Measurements from ENCODE around the gene FOXK1. TPM values are rescaled to one million over a fixed set of nuclear protein-coding genes. Genes with fewer than 3 reads are reported as not detected.
A peak's percentile ranks its signal among the peaks of the same experiment; 100 is the strongest.

FOXK1 gene
- total RNA-seq, 5 donors from 2014 or later (not counting 1 experiment from before 2014, with no cell fraction given) = 63.9 to 79.7 (median 74.2) TPM

GRCh38 chr7:4734587-4735345, 52.7 kb downstream of the FOXK1 start:
- Histone ChIP-seq H3K4me1 (ENCODE audit: control insufficient read depth in 1 of 2, extremely low read depth in 1 of 2, insufficient read depth in 2 of 2, low read length in 2 of 2) (peaks cover 33 to 74% of the 10 kb centered on the region in 2 experiments), H3K36me3 (ENCODE audit: control insufficient read depth in 2 of 2, extremely low read depth in 1 of 2, insufficient read depth in 1 of 2, low read length in 1 of 2) (peaks cover 0 to 18% of the 10 kb centered on the region in 2 donors)
- no peak for DNase-seq

GRCh38 chr7:4737300-4737699, 55.2 kb downstream of the FOXK1 start:
- Mint-ChIP-seq H3K4me1 (peaks cover 68% of the 10 kb centered on the region in 3 donors), H3K27me3 (no peaks in the 10 kb centered on the region), H3K9me3 (no peaks in the 10 kb centered on the region), H3K27ac (peak overlapping the region; percentile 33 to 52), H3K36me3 (peaks cover 23% of the 10 kb centered on the region), H3K4me3 (no peak overlapping the region)
- H3K27ac ChIP-seq (ENCODE audit: low read length) = no peak overlapping the region
- H3K9me3 ChIP-seq = no peaks in the 10 kb centered on the region
- 82% methylated on average over 7 of the region's 15 CpGs for WGBS (ENCODE audit: insufficient coverage)
- no peak overlapping the region for H3K4me3 ChIP-seq (ENCODE audit: control insufficient read depth in 1 of 2, extremely low read depth in 1 of 2, low read length in 1 of 2)
- DNase-seq (no peak), ATAC-seq (replicated peaks in 1 of 4) (no peak)
- ChIA-PET CTCF (no interaction called here), POLR2A (interaction anchor here in 1 of 2 donors (0.6 kb wide), 1 partner anchor 46 kb away, joined by 3 read pairs; no protein-coding TSS in a partner anchor)
- H3K27me3 ChIP-seq (replicated peaks in 1 of 2; ENCODE audit: control insufficient read depth in 2 of 2, extremely low read depth in 1 of 2, insufficient read depth in 2 of 2, low read length in 1 of 2) = no peaks in the 10 kb centered on the region
- H3K4me1 ChIP-seq (ENCODE audit: control insufficient read depth in 1 of 2, extremely low read depth in 1 of 2, insufficient read depth in 2 of 2, low read length in 2 of 2) = peaks cover 28 to 64% of the 10 kb centered on the region in 2 experiments
- H3K36me3 ChIP-seq (ENCODE audit: control insufficient read depth in 2 of 2, extremely low read depth in 1 of 2, insufficient read depth in 1 of 2, low read length in 1 of 2) = peaks cover 0 to 23% of the 10 kb centered on the region in 2 donors

More at GRCh38 chr7:4734587-4735345, 52.7 kb downstream of the FOXK1 start:
- H3K27me3 ChIP-seq (replicated peaks in 1 of 2; ENCODE audit: control insufficient read depth in 2 of 2, extremely low read depth in 1 of 2, insufficient read depth in 2 of 2, low read length in 1 of 2) = no peaks in the 10 kb centered on the region
- WGBS (ENCODE audit: insufficient coverage) = 91% methylated on average over 17 of the region's 23 CpGs
- Mint-ChIP-seq H3K36me3 (peaks cover 9% of the 10 kb centered on the region), H3K27me3 (no peaks in the 10 kb centered on the region), H3K9me3 (no peaks in the 10 kb centered on the region), H3K4me1 (peaks cover 77 to 81% (median 78%) of the 10 kb centered on the region in 3 donors), H3K4me3 (peak overlapping the region in 1 of 3 donors; percentile 61), H3K27ac (peak overlapping the region; percentile 63 to 87)
- no peaks in the 10 kb centered on the region for H3K9me3 ChIP-seq
- no peak overlapping the region for H3K4me3 ChIP-seq (ENCODE audit: control insufficient read depth in 1 of 2, extremely low read depth in 1 of 2, low read length in 1 of 2)
- POLR2A ChIA-PET = no interaction called here
- no peak overlapping the region for H3K27ac ChIP-seq (ENCODE audit: low read length)
- CTCF ChIA-PET = interaction anchor here in 1 of 2 donors (0.6 to 1.0 kb wide), 2 partner anchors 8 to 50 kb away, joined by 3 to 8 read pairs; no protein-coding TSS in a partner anchor
- no peak for ATAC-seq (replicated peaks in 1 of 4)

GRCh38 chr7:4738711-4739527, 56.8 kb downstream of the FOXK1 start:
- ChIA-PET POLR2A (no interaction called here), CTCF (interaction anchor here in 1 of 2 donors (0.6 kb wide), 1 partner anchor 166 kb away, joined by 6 read pairs; no protein-coding TSS in a partner anchor)
- no peaks in the 10 kb centered on the region for H3K9me3 Mint-ChIP-seq
- H3K36me3 Mint-ChIP-seq = peaks cover 23% of the 10 kb centered on the region
- peak overlapping the region; percentile 81 to 86 for H3K27ac Mint-ChIP-seq
- Histone ChIP-seq H3K9me3 (no peaks in the 10 kb centered on the region), H3K4me1 (ENCODE audit: control insufficient read depth in 1 of 2, extremely low read depth in 1 of 2, insufficient read depth in 2 of 2, low read length in 2 of 2) (peaks cover 28 to 63% of the 10 kb centered on the region in 2 experiments), H3K36me3 (ENCODE audit: control insufficient read depth in 2 of 2, extremely low read depth in 1 of 2, insufficient read depth in 1 of 2, low read length in 1 of 2) (peaks cover 6 to 30% of the 10 kb centered on the region in 2 donors), H3K27ac (ENCODE audit: low read length) (peak overlapping the region; percentile 7), H3K27me3 (replicated peaks in 1 of 2; ENCODE audit: control insufficient read depth in 2 of 2, extremely low read depth in 1 of 2, insufficient read depth in 2 of 2, low read length in 1 of 2) (no peaks in the 10 kb centered on the region), H3K4me3 (ENCODE audit: control insufficient read depth in 1 of 2, extremely low read depth in 1 of 2, low read length in 1 of 2) (peak overlapping the region in 1 of 2 donors; percentile 15)
- peak overlapping the region; percentile 41 to 75 (median 68) for H3K4me3 Mint-ChIP-seq
- WGBS (ENCODE audit: insufficient coverage) = 68% methylated on average over 16 of the region's 23 CpGs
- H3K27me3 Mint-ChIP-seq = no peaks in the 10 kb centered on the region
- DNase-seq (peak in 8 of 35 experiments; percentile 12 to 55 (median 28)), ATAC-seq (replicated peaks in 1 of 4) (peak in 2 of 4 experiments; percentile 18 to 54)
- H3K4me1 Mint-ChIP-seq = peaks cover 67 to 70% (median 67%) of the 10 kb centered on the region in 3 donors

GRCh38 chr7:4739528-4739992, 57.5 kb downstream of the FOXK1 start:
- ChIA-PET POLR2A (interaction anchor here in 1 of 2 donors (0.6 kb wide), 1 partner anchor 56 kb away, joined by 3 read pairs; no protein-coding TSS in a partner anchor), CTCF (interaction anchor here in 1 of 2 donors (0.6 kb wide), 1 partner anchor 167 kb away, joined by 6 read pairs; no protein-coding TSS in a partner anchor)
- ATAC-seq (replicated peaks in 1 of 4) = peak; percentile 44 to 66 (median 51)
- Mint-ChIP-seq H3K27ac (peak overlapping the region; percentile 81 to 86), H3K9me3 (no peaks in the 10 kb centered on the region), H3K4me3 (peak overlapping the region; percentile 41 to 75 (median 68)), H3K4me1 (peaks cover 67 to 71% (median 68%) of the 10 kb centered on the region in 3 donors), H3K36me3 (peaks cover 25% of the 10 kb centered on the region), H3K27me3 (no peaks in the 10 kb centered on the region)
- WGBS (ENCODE audit: insufficient coverage) = 48% methylated on average over 13 of the region's 16 CpGs
- peak in 32 of 35 experiments; percentile 22 to 69 (median 47) for DNase-seq
- Histone ChIP-seq H3K27me3 (replicated peaks in 1 of 2; ENCODE audit: control insufficient read depth in 2 of 2, extremely low read depth in 1 of 2, insufficient read depth in 2 of 2, low read length in 1 of 2) (no peaks in the 10 kb centered on the region), H3K36me3 (ENCODE audit: control insufficient read depth in 2 of 2, extremely low read depth in 1 of 2, insufficient read depth in 1 of 2, low read length in 1 of 2) (peaks cover 6 to 30% of the 10 kb centered on the region in 2 donors), H3K27ac (ENCODE audit: low read length) (no peak overlapping the region), H3K9me3 (no peaks in the 10 kb centered on the region), H3K4me3 (ENCODE audit: control insufficient read depth in 1 of 2, extremely low read depth in 1 of 2, low read length in 1 of 2) (peak overlapping the region in 1 of 2 donors; percentile 15), H3K4me1 (ENCODE audit: control insufficient read depth in 1 of 2, extremely low read depth in 1 of 2, insufficient read depth in 2 of 2, low read length in 2 of 2) (peaks cover 29 to 63% of the 10 kb centered on the region in 2 experiments)

GRCh38 chr7:4740796-4741195, 58.7 kb downstream of the FOXK1 start:
- H3K4me3 Mint-ChIP-seq = no peak overlapping the region
- Histone ChIP-seq H3K27ac (ENCODE audit: low read length) (no peak overlapping the region), H3K4me1 (ENCODE audit: control insufficient read depth in 1 of 2, extremely low read depth in 1 of 2, insufficient read depth in 2 of 2, low read length in 2 of 2) (peaks cover 29 to 66% of the 10 kb centered on the region in 2 experiments), H3K36me3 (ENCODE audit: control insufficient read depth in 2 of 2, extremely low read depth in 1 of 2, insufficient read depth in 1 of 2, low read length in 1 of 2) (peaks cover 6 to 24% of the 10 kb centered on the region in 2 donors), H3K27me3 (replicated peaks in 1 of 2; ENCODE audit: control insufficient read depth in 2 of 2, extremely low read depth in 1 of 2, insufficient read depth in 2 of 2, low read length in 1 of 2) (no peaks in the 10 kb centered on the region), H3K4me3 (ENCODE audit: control insufficient read depth in 1 of 2, extremely low read depth in 1 of 2, low read length in 1 of 2) (no peak overlapping the region), H3K9me3 (no peaks in the 10 kb centered on the region)
- ATAC-seq (replicated peaks in 1 of 4) = no peak
- DNase-seq = no peak
- H3K27me3 Mint-ChIP-seq = no peaks in the 10 kb centered on the region
- ChIA-PET POLR2A (no interaction called here), CTCF (no interaction called here)
- H3K27ac Mint-ChIP-seq = peak overlapping the region; percentile 34 to 43
- no peaks in the 10 kb centered on the region for H3K9me3 Mint-ChIP-seq
- WGBS (ENCODE audit: insufficient coverage) = 100% methylated on average over 12 of the region's 22 CpGs
- peaks cover 68 to 71% (median 68%) of the 10 kb centered on the region in 3 donors for H3K4me1 Mint-ChIP-seq
- peaks cover 25% of the 10 kb centered on the region for H3K36me3 Mint-ChIP-seq

Data from T-cell (primary cell).